CD14-positive monocyte (primary cell): ENCODE data around the gene SLC22A16. TPM values are rescaled to one million over a fixed set of nuclear protein-coding genes. Genes with fewer than 3 reads are reported as not detected.

Experiments
- DNase-seq, 3 donors: peaks; one replicate each; pipeline ENCODE4 v3.0.0-alpha.2; 2011 to 2022
- H2AFZ ChIP-seq: 2 replicates; pipeline ENCODE4 v1.6.0; 2012; ENCODE audit warnings: mild to moderate bottlenecking, low read depth, low read length, inconsistent platforms; ENCODE audit not compliant: insufficient read depth, poor library complexity, severe bottlenecking
- H3K27ac ChIP-seq, 2 donors: 1 replicate in 1 of 2; 2 replicates in 1 of 2; pipeline ENCODE4 v1.5.1; 2012 to 2013; ENCODE audit warnings: low read length in 2 of 2, control low read depth in 1 of 2, inconsistent platforms in 1 of 2, low read depth in 1 of 2, mild to moderate bottlenecking in 1 of 2
- H3K27me3 ChIP-seq, 2 donors: one replicate each; pipeline versions ENCODE4 v1.6.0 to v1.6.1; 2011 to 2013; ENCODE audit warnings: low read length in 2 of 2; ENCODE audit not compliant: control insufficient read depth in 2 of 2, insufficient read depth in 2 of 2
- H3K36me3 ChIP-seq, 2 donors: replicated peaks in 1 of 2; 1 replicate in 1 of 2; 2 replicates in 1 of 2; pipeline versions ENCODE4 v1.5.1 to v1.6.1; 2012 to 2013; ENCODE audit warnings: low read length in 2 of 2, control low read depth in 1 of 2, inconsistent platforms in 1 of 2, mild to moderate bottlenecking in 1 of 2; ENCODE audit not compliant: insufficient read depth in 2 of 2, control insufficient read depth in 1 of 2
- H3K4me1 ChIP-seq, 2 donors: 1 replicate in 1 of 2; 2 replicates in 1 of 2; pipeline versions ENCODE4 v1.5.1 to v1.6.1; 2012 to 2013; ENCODE audit warnings: low read length in 2 of 2, control low read depth in 1 of 2, inconsistent platforms in 1 of 2, mild to moderate bottlenecking in 1 of 2, moderate library complexity in 1 of 2; ENCODE audit not compliant: insufficient read depth in 2 of 2, control insufficient read depth in 1 of 2
- H3K4me2 ChIP-seq: replicated peaks from 2 replicates; pipeline ENCODE3; 2012; ENCODE audit warnings: low read length, moderate library complexity, mild to moderate bottlenecking; ENCODE audit not compliant: poor library complexity, severe bottlenecking; ENCODE audit errors: extremely low read depth
- H3K4me3 ChIP-seq, 3 experiments: fragments of 200-600 bp in 1 of 3; sonication (generic) in 1 of 3; replicated peaks in 1 of 3; 1 replicate in 2 of 3; 2 replicates in 1 of 3; pipeline ENCODE4 v1.5.1; 2011 to 2013; ENCODE audit warnings: low read length in 3 of 3, mild to moderate bottlenecking in 3 of 3, control low read depth in 2 of 3, low read depth in 2 of 3, inconsistent platforms in 1 of 3, moderate library complexity in 1 of 3
- H3K79me2 ChIP-seq: 2 replicates; pipeline ENCODE4 v1.6.0; 2012; ENCODE audit warnings: mild to moderate bottlenecking, control low read depth, inconsistent platforms, low read length, moderate library complexity; ENCODE audit not compliant: insufficient read depth
- H3K9ac ChIP-seq: 2 replicates; pipeline ENCODE4 v1.6.0; 2017; ENCODE audit warnings: low read length, mild to moderate bottlenecking; ENCODE audit not compliant: insufficient read depth, poor library complexity, severe bottlenecking
- H3K9me3 ChIP-seq, 2 donors: replicated peaks in 1 of 2; 1 replicate in 1 of 2; 2 replicates in 1 of 2; pipeline versions ENCODE4 v1.5.1 to v1.6.1; 2012 to 2013; ENCODE audit warnings: low read length in 2 of 2, control low read depth in 1 of 2; ENCODE audit not compliant: control insufficient read depth in 1 of 2, insufficient read depth in 1 of 2
- H4K20me1 ChIP-seq: 2 replicates; pipeline ENCODE4 v1.6.0; 2012; ENCODE audit warnings: mild to moderate bottlenecking, low read length, control low read depth, moderate library complexity; ENCODE audit not compliant: insufficient read depth
- H3K27ac Mint-ChIP-seq, 7 donors: one replicate each; pipeline ENCODE4 v1.8.0; 2020; ENCODE audit warnings: mild to moderate bottlenecking in 7 of 7, mixed read lengths in 7 of 7, moderate library complexity in 6 of 7, inconsistent platforms in 2 of 7
- H3K27me3 Mint-ChIP-seq, 3 donors: one replicate each; pipeline ENCODE4 v1.8.0; 2021 to 2022; ENCODE audit warnings: low read depth in 3 of 3, mild to moderate bottlenecking in 3 of 3, mixed read lengths in 3 of 3, moderate library complexity in 3 of 3, inconsistent platforms in 1 of 3
- H3K36me3 Mint-ChIP-seq, 2 donors: one replicate each; pipeline ENCODE4 v1.8.0; 2020; ENCODE audit warnings: mixed read lengths in 2 of 2, inconsistent platforms in 1 of 2, mild to moderate bottlenecking in 1 of 2
- H3K4me1 Mint-ChIP-seq: one replicate; pipeline ENCODE4 v1.8.0; 2020; ENCODE audit warnings: mild to moderate bottlenecking, mixed read lengths
- H3K4me3 Mint-ChIP-seq, 2 donors: one replicate each; pipeline ENCODE4 v1.8.0; 2020; ENCODE audit warnings: mild to moderate bottlenecking in 2 of 2, mixed read lengths in 2 of 2, moderate library complexity in 1 of 2
- H3K9me3 Mint-ChIP-seq, 7 donors: one replicate each; pipeline ENCODE4 v1.8.0; 2020 to 2022; ENCODE audit warnings: mixed read lengths in 7 of 7, mild to moderate bottlenecking in 6 of 7, moderate library complexity in 6 of 7, inconsistent platforms in 2 of 7
- CTCF ChIP-seq: fragments of 200-600 bp; IDR thresholded peaks from one replicate; pipeline ENCODE4 v1.8.0; 2022; ENCODE audit warnings: antibody characterized with exemption, mild to moderate bottlenecking
- WGBS: methylation state at CpG from one replicate; pipeline ENCODE4 v1.1.5; 2013; ENCODE audit warnings: missing lambda C conversion rate; ENCODE audit not compliant: insufficient coverage; 5-methylcytosine and 5-hydroxymethylcytosine counted together
- intact Hi-C, 2 donors: fragments of 100-400 bp; cut with micrococcal nuclease; formaldehyde crosslinking; loops; one replicate each; pipeline versions ENCODE4 v1.15.0 to v1.15.1; 2023
- polyA plus RNA-seq, 3 donors: library from polyadenylated mRNA; depleted of rRNA in 1 of 3; unstranded in 2 of 3; stranded (reverse) in 1 of 3; fragments of 300-500 nt in 2 of 3; fragments of >200 nt in 1 of 3; fragmentation: Illumina TruSeq in 2 of 3; gene quantifications; 1 replicate in 2 of 3; 2 replicates in 1 of 3; pipeline ENCODE4 v1.2.3, GENCODE V29; 2012 to 2021

The SLC22A16 gene
- polyA plus RNA-seq, 3 donors: 1.8 to 15.6 (median 4.0) TPM

GRCh38 chr6:110410511-110410910 is 65.9 kb downstream of the SLC22A16 start:
- no CpG with 5 or more reads among the region's 4 CpGs for WGBS
- Histone ChIP-seq H3K4me2 (no peak overlapping the region), H3K9me3 (no peaks in the 10 kb centered on the region), H3K27ac (no peak overlapping the region), H3K79me2 (no peaks in the 10 kb centered on the region), H3K4me1 (peaks cover 7 to 11% of the 10 kb centered on the region in 2 donors), H4K20me1 (no peaks in the 10 kb centered on the region), H3K4me3 (no peak overlapping the region), H3K27me3 (no peaks in the 10 kb centered on the region), H3K36me3 (no peaks in the 10 kb centered on the region), H3K9ac (no peak overlapping the region), H2AFZ (no peak overlapping the region)
- H3K36me3 Mint-ChIP-seq: peaks cover 0 to 7% of the 10 kb centered on the region in 2 donors
- peaks cover 0 to 3% (median 0%) of the 10 kb centered on the region in 3 donors for H3K27me3 Mint-ChIP-seq
- no peak overlapping the region for H3K4me3 Mint-ChIP-seq
- H3K4me1 Mint-ChIP-seq: peaks cover 11% of the 10 kb centered on the region
- no peak for DNase-seq
- intact Hi-C loops: no loop called here
- H3K9me3 Mint-ChIP-seq: peaks cover 0 to 2% (median 0%) of the 10 kb centered on the region in 7 donors
- H3K27ac Mint-ChIP-seq: no peak overlapping the region
- TF ChIP-seq CTCF: no peak

- intact Hi-C loops: no loop called here
- H3K4me1 Mint-ChIP-seq: peaks cover 5% of the 10 kb centered on the region
- Histone ChIP-seq H3K4me2 (no peak overlapping the region), H3K79me2 (no peaks in the 10 kb centered on the region), H4K20me1 (no peaks in the 10 kb centered on the region), H3K4me3 (no peak overlapping the region), H3K27ac (no peak overlapping the region), H3K27me3 (no peaks in the 10 kb centered on the region), H3K9me3 (no peaks in the 10 kb centered on the region), H2AFZ (no peak overlapping the region), H3K4me1 (peaks cover 1 to 5% of the 10 kb centered on the region in 2 donors), H3K36me3 (no peaks in the 10 kb centered on the region), H3K9ac (no peak overlapping the region)
- no peak overlapping the region for H3K4me3 Mint-ChIP-seq
- H3K27me3 Mint-ChIP-seq: peaks cover 0 to 3% (median 0%) of the 10 kb centered on the region in 3 donors
- H3K9me3 Mint-ChIP-seq: peaks cover 0 to 2% (median 0%) of the 10 kb centered on the region in 7 donors
- no peak for TF ChIP-seq CTCF
- no peak for DNase-seq
- no peak overlapping the region for H3K27ac Mint-ChIP-seq
- peaks cover 0 to 7% of the 10 kb centered on the region in 2 donors for H3K36me3 Mint-ChIP-seq
These were observed 66.6 kb downstream of the SLC22A16 start for GRCh38 chr6:110409794-110410193.
